IMR-90 (cell line): Measurements from ENCODE around the gene GPR142. TPM values are rescaled to one million over a fixed set of nuclear protein-coding genes. Genes with fewer than 3 reads are reported as not detected.

Source experiments
- ATAC-seq: fragments of 200-7000 bp; cut with Tn5 transposase; 2 replicates; pipeline ENCODE4 v1.9.1; 2020; ENCODE audit warnings: low read depth, mild to moderate bottlenecking, moderate library complexity
- BruUV-seq: library from RNA; stranded (reverse); fragments of 400-500 nt; replicated peaks from 2 replicates; lab custom pipeline; 2021; lab: Mats Ljungman, UMichigan
- CTCF ChIA-PET: fragments of 300-600 bp; formaldehyde crosslinking; extraction: SDS; loops from one replicate; lab custom pipeline; 2021; ENCODE audit warnings: antibody characterized with exemption; lab: Yijun Ruan, JAX
- POLR2A ChIA-PET: fragments of 300-600 bp; sonication (Branson Sonifier 250); formaldehyde crosslinking; loops from one replicate; lab custom pipeline; 2022; ENCODE audit warnings: antibody characterized with exemption; ENCODE audit not compliant: unreplicated experiment; lab: Charles Lee
- DNase-seq: peaks from one replicate; pipeline ENCODE4 v3.0.0; 2013
- H2AFZ ChIP-seq: replicated peaks from 2 replicates; pipeline ENCODE3; 2013; ENCODE audit warnings: low read length, mild to moderate bottlenecking; ENCODE audit not compliant: poor library complexity
- H2AK5ac ChIP-seq: 2 replicates; pipeline ENCODE4 v1.6.1; 2013; ENCODE audit warnings: low read depth, low read length, inconsistent platforms
- H2AK9ac ChIP-seq: replicated peaks from 2 replicates; pipeline ENCODE3; 2013; ENCODE audit warnings: mild to moderate bottlenecking, low read depth, low read length, moderate library complexity; ENCODE audit not compliant: poor library complexity
- H2BK120ac ChIP-seq: 2 replicates; pipeline ENCODE4 v1.6.1; 2013; ENCODE audit warnings: low read depth, low read length, inconsistent platforms
- H2BK15ac ChIP-seq: 3 replicates; pipeline ENCODE4 v1.6.1; 2013; ENCODE audit warnings: low read depth, low read length, inconsistent platforms
- H2BK20ac ChIP-seq: 2 replicates; pipeline ENCODE4 v1.6.1; 2013; ENCODE audit warnings: low read depth, mild to moderate bottlenecking, inconsistent platforms, low read length, moderate library complexity
- H2BK5ac ChIP-seq: 2 replicates; pipeline ENCODE4 v1.6.1; 2013; ENCODE audit warnings: mild to moderate bottlenecking, low read depth, low read length, inconsistent platforms; ENCODE audit not compliant: poor library complexity, severe bottlenecking
- H3K14ac ChIP-seq: replicated peaks from 2 replicates; pipeline ENCODE4 v1.6.1; 2013; ENCODE audit warnings: low read depth, low read length, inconsistent platforms
- H3K18ac ChIP-seq: 2 replicates; pipeline ENCODE4 v1.6.1; 2013; ENCODE audit warnings: low read depth, low read length, control low read depth
- H3K23ac ChIP-seq: 2 replicates; pipeline ENCODE4 v1.6.1; 2013; ENCODE audit warnings: low read depth, low read length, inconsistent platforms
- H3K27ac ChIP-seq: 2 replicates; pipeline ENCODE4 v1.5.1; 2013; ENCODE audit warnings: mild to moderate bottlenecking, control low read depth, low read length; ENCODE audit not compliant: insufficient read depth
- H3K27me3 ChIP-seq: 2 replicates; pipeline ENCODE4 v1.6.1; 2013; ENCODE audit warnings: low read length; ENCODE audit not compliant: control insufficient read depth, insufficient read depth
- H3K36me3 ChIP-seq: 2 replicates; pipeline ENCODE4 v1.6.1; 2013; ENCODE audit warnings: low read length, mixed read lengths; ENCODE audit not compliant: control insufficient read depth, insufficient read depth
- H3K4ac ChIP-seq: 2 replicates; pipeline ENCODE4 v1.6.1; 2013; ENCODE audit warnings: low read depth, low read length, inconsistent platforms
- H3K4me1 ChIP-seq: 2 replicates; pipeline ENCODE4 v1.6.1; 2013; ENCODE audit warnings: low read length, mixed read lengths; ENCODE audit not compliant: control insufficient read depth, insufficient read depth
- H3K4me2 ChIP-seq: 2 replicates; pipeline ENCODE4 v1.6.1; 2013; ENCODE audit warnings: low read depth, mild to moderate bottlenecking, control low read depth, low read length, moderate library complexity
- H3K4me3 ChIP-seq: 2 replicates; pipeline ENCODE4 v1.5.1; 2013; ENCODE audit warnings: low read depth, mild to moderate bottlenecking, control low read depth, low read length, moderate library complexity; ENCODE audit not compliant: insufficient read depth
- H3K56ac ChIP-seq: 2 replicates; pipeline ENCODE4 v1.6.1; 2013; ENCODE audit warnings: low read length, inconsistent platforms; ENCODE audit not compliant: insufficient read depth; ENCODE audit errors: extremely low read depth
- H3K79me1 ChIP-seq, 2 experiments: 2 replicates each; pipeline ENCODE4 v1.6.1; 2013; ENCODE audit warnings: low read length in 2 of 2, inconsistent platforms in 1 of 2, low read depth in 1 of 2
- H3K9ac ChIP-seq: 2 replicates; pipeline ENCODE4 v1.6.1; 2013; ENCODE audit warnings: low read depth, low read length, control low read depth
- H3K9me1 ChIP-seq: 2 replicates; pipeline ENCODE4 v1.6.1; 2013; ENCODE audit warnings: low read length, inconsistent platforms; ENCODE audit not compliant: insufficient read depth
- H3K9me3 ChIP-seq: 2 replicates; pipeline ENCODE4 v1.6.1; 2013; ENCODE audit warnings: low read length; ENCODE audit not compliant: control insufficient read depth, insufficient read depth
- H4K20me1 ChIP-seq: 2 replicates; pipeline ENCODE4 v1.6.1; 2013; ENCODE audit warnings: low read length, inconsistent platforms; ENCODE audit not compliant: insufficient read depth
- H4K5ac ChIP-seq: 2 replicates; pipeline ENCODE4 v1.6.1; 2013; ENCODE audit warnings: mild to moderate bottlenecking, low read depth, low read length, control low read depth
- H4K8ac ChIP-seq, 2 experiments: 2 replicates each; pipeline ENCODE4 v1.6.1; 2013; ENCODE audit warnings: low read depth in 2 of 2, low read length in 2 of 2, control low read depth in 1 of 2, inconsistent platforms in 1 of 2
- H4K91ac ChIP-seq: 2 replicates; pipeline ENCODE4 v1.6.1; 2013; ENCODE audit warnings: low read depth, low read length, inconsistent platforms; ENCODE audit not compliant: insufficient read depth
- BHLHE40 ChIP-seq: fragments of 150-350 bp; IDR thresholded peaks from 2 replicates; pipeline ENCODE4 v1.6.1; 2016; ENCODE audit warnings: mild to moderate bottlenecking, low read depth, low read length
- CHD1 ChIP-seq: IDR thresholded peaks from 2 replicates; pipeline ENCODE4 v1.6.1; 2012; ENCODE audit warnings: low read depth, low read length, improper control_type of control experiment
- FOS ChIP-seq: fragments of 150-350 bp; IDR thresholded peaks from 2 replicates; pipeline ENCODE4 v1.6.1; 2016; ENCODE audit warnings: low read depth, low read length
- MAFK ChIP-seq: IDR thresholded peaks from 2 replicates; pipeline ENCODE4 v1.6.1; 2012; ENCODE audit warnings: low read depth, low read length, improper control_type of control experiment
- MAZ ChIP-seq: IDR thresholded peaks from 2 replicates; pipeline ENCODE4 v1.6.1; 2012; ENCODE audit warnings: low read depth, mild to moderate bottlenecking, low read length, improper control_type of control experiment, moderate library complexity, borderline replicate concordance
- MXI1 ChIP-seq: IDR thresholded peaks from 2 replicates; pipeline ENCODE4 v1.6.1; 2012; ENCODE audit warnings: low read depth, mild to moderate bottlenecking, low read length, moderate library complexity, borderline replicate concordance
- NFE2L2 ChIP-seq: fragments of 150-350 bp; IDR thresholded peaks from 2 replicates; pipeline ENCODE4 v1.6.1; 2016; ENCODE audit warnings: low read depth, mild to moderate bottlenecking, low read length
- POLR2A ChIP-seq: IDR thresholded peaks from 2 replicates; pipeline ENCODE4 v1.6.1; 2012; ENCODE audit warnings: mild to moderate bottlenecking, low read depth, low read length
- RAD21 ChIP-seq: IDR thresholded peaks from 2 replicates; pipeline ENCODE4 v1.6.1; 2012; ENCODE audit warnings: low read length, improper control_type of control experiment
- RCOR1 ChIP-seq: IDR thresholded peaks from 2 replicates; pipeline ENCODE4 v1.6.1; 2012; ENCODE audit warnings: mild to moderate bottlenecking, low read length, improper control_type of control experiment; ENCODE audit not compliant: insufficient replicate concordance
- RFX5 ChIP-seq: IDR thresholded peaks from 2 replicates; pipeline ENCODE4 v1.8.0; 2012; ENCODE audit warnings: low read depth, mild to moderate bottlenecking, low read length, moderate library complexity
- SMC3 ChIP-seq: fragments of 150-350 bp; IDR thresholded peaks from 2 replicates; pipeline ENCODE4 v1.6.1; 2016; ENCODE audit warnings: low read depth, mild to moderate bottlenecking, antibody characterized with exemption, low read length, moderate library complexity
- WGBS, 2 experiments: methylation state at CpG; one replicate each; pipeline versions ENCODE4 v1.1.5 to v1.1.7; 2013; ENCODE audit warnings: missing lambda C conversion rate in 2 of 2; ENCODE audit not compliant: insufficient read length in 1 of 2; ENCODE audit errors: extremely low coverage in 2 of 2; 5-methylcytosine and 5-hydroxymethylcytosine counted together
- dilution Hi-C: fragments of 300-500 bp; cut with HindIII; formaldehyde crosslinking; loops from one replicate; pipeline ENCODE4 v1.14.3; 2018; ENCODE audit warnings: low sequenced_read_pairs; ENCODE audit not compliant: unreplicated experiment
- in situ Hi-C: fragments of 300-500 bp; cut with MboI; formaldehyde crosslinking; loops from 3 replicates; pipeline ENCODE4 v1.14.3; 2019; ENCODE audit warnings: low sequenced_read_pairs, inconsistent platforms, mixed read lengths
- intact Hi-C: fragments of 100-400 bp; cut with micrococcal nuclease; formaldehyde crosslinking; loops from 2 replicates; pipeline ENCODE4 v1.10.0; 2022
- polyA plus RNA-seq, 3 experiments: library from polyadenylated mRNA; depleted of rRNA; stranded (reverse); fragments of >200 nt; gene quantifications; 2 replicates each; pipeline ENCODE4 v1.2.3, GENCODE V29; 2012; ENCODE audit warnings: low replicate concordance in 1 of 3
- total RNA-seq: library from RNA; depleted of rRNA; stranded (reverse); fragments of >200 nt; gene quantifications from 2 replicates; pipeline ENCODE4 v1.2.3, GENCODE V29; 2012
- TF ChIP-seq, protein P1 (sequence below): fragments of 150-350 bp; IDR thresholded peaks from 2 replicates; pipeline ENCODE4 v1.6.1; 2016; ENCODE audit warnings: low read depth, mild to moderate bottlenecking, low read length, moderate library complexity, borderline replicate concordance
- TF ChIP-seq, protein P2 (sequence below): conservative IDR thresholded peaks from 2 replicates; pipeline ENCODE4 v1.5.1; 2012; ENCODE audit warnings: mild to moderate bottlenecking, low read depth, low read length, improper control_type of control experiment
- TF ChIP-seq, protein P3 (sequence below): fragments of 150-350 bp; IDR thresholded peaks from 2 replicates; pipeline ENCODE4 v1.6.1; 2017; ENCODE audit warnings: mild to moderate bottlenecking, antibody characterized with exemption, low read length, low read depth

Gene GPR142
- total and polyA plus RNA-seq, 2 of the 4 experiments (the other 2 are of a cell fraction): not detected

DNA sequence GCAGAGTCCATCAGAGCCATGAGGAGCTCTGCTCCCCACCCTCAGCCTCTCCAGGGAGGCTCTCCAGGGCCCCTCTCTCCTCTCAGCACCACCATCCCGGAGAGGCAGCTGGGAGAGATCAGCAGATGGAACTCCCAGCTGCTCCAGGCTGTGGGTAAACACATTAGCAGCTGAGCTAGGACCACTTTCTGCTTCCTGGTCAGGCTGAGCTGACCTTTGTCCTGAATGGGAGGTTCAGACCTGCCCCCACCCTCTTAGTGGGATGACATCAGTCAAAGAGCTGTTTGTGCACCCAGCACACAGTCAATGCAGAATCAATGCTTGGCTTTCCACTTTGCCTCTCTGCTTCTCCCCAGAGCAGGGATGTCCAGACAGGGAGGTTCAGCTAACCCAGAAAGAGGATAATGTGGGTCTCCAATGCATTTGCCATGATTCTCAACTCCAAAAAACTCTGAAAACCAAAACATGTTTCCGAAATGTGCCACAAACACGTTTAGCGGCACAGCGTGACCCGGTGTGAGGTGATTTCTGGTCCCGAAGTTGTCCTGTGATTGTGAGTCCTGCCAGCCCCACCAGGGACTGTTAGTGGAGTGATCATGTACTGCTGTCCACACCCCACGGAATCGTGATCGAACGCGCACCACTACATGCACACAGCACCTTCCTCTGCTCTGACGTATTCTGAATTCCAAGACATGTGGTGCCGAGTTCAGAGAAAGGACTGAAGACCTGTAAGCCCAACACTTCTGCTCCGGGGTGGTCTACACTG lies 6.7 kb downstream of the GPR142 start:
- ATAC-seq (no peak), DNase-seq (no peak)
- H2BK20ac ChIP-seq: no peak overlapping the region
- H2AK5ac ChIP-seq: no peak overlapping the region
- dilution Hi-C loops (no loop called here), in situ Hi-C loops (no loop called here), intact Hi-C loops (loop anchor here (10.0 kb wide), 1 partner anchor 491 kb away; no protein-coding TSS in a partner anchor)
- no peak overlapping the region for H3K14ac ChIP-seq
- H3K27ac ChIP-seq: no peak overlapping the region
- H3K4me3 ChIP-seq: no peak overlapping the region
- H3K18ac ChIP-seq: no peak overlapping the region
- no peaks in the 10 kb centered on the region for H3K36me3 ChIP-seq
- H3K56ac ChIP-seq: no peak overlapping the region
- H3K4ac ChIP-seq: no peak overlapping the region
- no peak overlapping the region for H4K5ac ChIP-seq
- H3K23ac ChIP-seq: no peak overlapping the region
- H2AFZ ChIP-seq: no peak overlapping the region
- no peak overlapping the region for H2BK5ac ChIP-seq
- WGBS, 2 experiments: no CpG with 5 or more reads among the region's 15 CpGs
- no peaks in the 10 kb centered on the region for H3K27me3 ChIP-seq
- ChIA-PET POLR2A (no interaction called here), CTCF (interaction anchor here (0.7 kb wide), 1 partner anchor 19 kb away, joined by 3 read pairs; no protein-coding TSS in a partner anchor)
- no peaks in the 10 kb centered on the region for H3K9me3 ChIP-seq
- BruUV-seq: no TSS peak
- no peak overlapping the region for H3K4me2 ChIP-seq
- no peak overlapping the region for H4K8ac ChIP-seq
- no peak overlapping the region for H2BK120ac ChIP-seq
- H4K20me1 ChIP-seq: no peaks in the 10 kb centered on the region
- no peaks in the 10 kb centered on the region for H3K79me1 ChIP-seq
- H3K4me1 ChIP-seq: no peaks in the 10 kb centered on the region
- no peaks in the 10 kb centered on the region for H3K9me1 ChIP-seq
- no peak overlapping the region for H3K9ac ChIP-seq
- H2BK15ac ChIP-seq: no peak overlapping the region
- H4K91ac ChIP-seq: no peak overlapping the region
- H2AK9ac ChIP-seq: no peak overlapping the region
- no peak for TF ChIP-seq MXI1
- TF ChIP-seq MAFK: no peak
- TF ChIP-seq POLR2A: no peak
- TF ChIP-seq MAZ: no peak
- TF ChIP-seq CHD1: no peak
- TF ChIP-seq FOS: no peak
- TF ChIP-seq NFE2L2: no peak
- TF ChIP-seq BHLHE40: no peak
- TF ChIP-seq, protein P1, sequence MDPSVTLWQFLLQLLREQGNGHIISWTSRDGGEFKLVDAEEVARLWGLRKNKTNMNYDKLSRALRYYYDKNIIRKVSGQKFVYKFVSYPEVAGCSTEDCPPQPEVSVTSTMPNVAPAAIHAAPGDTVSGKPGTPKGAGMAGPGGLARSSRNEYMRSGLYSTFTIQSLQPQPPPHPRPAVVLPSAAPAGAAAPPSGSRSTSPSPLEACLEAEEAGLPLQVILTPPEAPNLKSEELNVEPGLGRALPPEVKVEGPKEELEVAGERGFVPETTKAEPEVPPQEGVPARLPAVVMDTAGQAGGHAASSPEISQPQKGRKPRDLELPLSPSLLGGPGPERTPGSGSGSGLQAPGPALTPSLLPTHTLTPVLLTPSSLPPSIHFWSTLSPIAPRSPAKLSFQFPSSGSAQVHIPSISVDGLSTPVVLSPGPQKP: no peak
- TF ChIP-seq, protein P2, sequence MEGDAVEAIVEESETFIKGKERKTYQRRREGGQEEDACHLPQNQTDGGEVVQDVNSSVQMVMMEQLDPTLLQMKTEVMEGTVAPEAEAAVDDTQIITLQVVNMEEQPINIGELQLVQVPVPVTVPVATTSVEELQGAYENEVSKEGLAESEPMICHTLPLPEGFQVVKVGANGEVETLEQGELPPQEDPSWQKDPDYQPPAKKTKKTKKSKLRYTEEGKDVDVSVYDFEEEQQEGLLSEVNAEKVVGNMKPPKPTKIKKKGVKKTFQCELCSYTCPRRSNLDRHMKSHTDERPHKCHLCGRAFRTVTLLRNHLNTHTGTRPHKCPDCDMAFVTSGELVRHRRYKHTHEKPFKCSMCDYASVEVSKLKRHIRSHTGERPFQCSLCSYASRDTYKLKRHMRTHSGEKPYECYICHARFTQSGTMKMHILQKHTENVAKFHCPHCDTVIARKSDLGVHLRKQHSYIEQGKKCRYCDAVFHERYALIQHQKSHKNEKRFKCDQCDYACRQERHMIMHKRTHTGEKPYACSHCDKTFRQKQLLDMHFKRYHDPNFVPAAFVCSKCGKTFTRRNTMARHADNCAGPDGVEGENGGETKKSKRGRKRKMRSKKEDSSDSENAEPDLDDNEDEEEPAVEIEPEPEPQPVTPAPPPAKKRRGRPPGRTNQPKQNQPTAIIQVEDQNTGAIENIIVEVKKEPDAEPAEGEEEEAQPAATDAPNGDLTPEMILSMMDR: no peak
- no peak for TF ChIP-seq SMC3
- TF ChIP-seq, protein P3, sequence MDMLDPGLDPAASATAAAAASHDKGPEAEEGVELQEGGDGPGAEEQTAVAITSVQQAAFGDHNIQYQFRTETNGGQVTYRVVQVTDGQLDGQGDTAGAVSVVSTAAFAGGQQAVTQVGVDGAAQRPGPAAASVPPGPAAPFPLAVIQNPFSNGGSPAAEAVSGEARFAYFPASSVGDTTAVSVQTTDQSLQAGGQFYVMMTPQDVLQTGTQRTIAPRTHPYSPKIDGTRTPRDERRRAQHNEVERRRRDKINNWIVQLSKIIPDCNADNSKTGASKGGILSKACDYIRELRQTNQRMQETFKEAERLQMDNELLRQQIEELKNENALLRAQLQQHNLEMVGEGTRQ: no peak
- no peak for TF ChIP-seq RFX5
- no peak for TF ChIP-seq RCOR1
- TF ChIP-seq RAD21: no peak
